Measurements from ENCODE around the gene FGR. TPM values are rescaled to one million over a fixed set of nuclear protein-coding genes. Genes with fewer than 3 reads are reported as not detected.

Gene FGR
- total and polyA plus RNA-seq, 2 experiments from 2014 or later: not detected

- WGBS, 2 experiments (ENCODE audit: low coverage in 1 of 2, low lambda C conversion rate in 2 of 2, missing lambda C conversion rate in 2 of 2): 70 to 81% methylated on average over 4 of the region's 4 CpGs
- DNase-seq: no peak
- Histone ChIP-seq H3K27me3 (replicated peaks; ENCODE audit: insufficient read depth) (no peaks in the 10 kb centered on the region), H3K9me3 (ENCODE audit: low read depth) (no peaks in the 10 kb centered on the region), H3F3A (ENCODE audit: insufficient read depth) (no peaks in the 10 kb centered on the region), H3K4me3 (no peak overlapping the region), H2AFZ (no peak overlapping the region), H3K4me1 (ENCODE audit: insufficient read depth) (peaks cover 62% of the 10 kb centered on the region), H3K4me2 (ENCODE audit: unreplicated experiment) (no peak overlapping the region), H3K36me3 (ENCODE audit: low read depth) (no peaks in the 10 kb centered on the region), H3K9me2 (ENCODE audit: insufficient read depth) (no peaks in the 10 kb centered on the region), H3K9ac (no peak overlapping the region), H3K79me2 (ENCODE audit: insufficient read depth) (peaks cover 99% of the 10 kb centered on the region), H4K20me1 (ENCODE audit: insufficient read depth) (no peaks in the 10 kb centered on the region), H3K27ac (no peak overlapping the region)
- TF ChIP-seq EZH2phosphoT487 (IDR thresholded peaks at IDR 0.05; ENCODE audit: insufficient read depth, low read depth) (no peak), EZH2 (IDR thresholded peaks at IDR 0.05; ENCODE audit: insufficient read depth, poor library complexity, severe bottlenecking) (no peak)
- in situ Hi-C loops (cut with MboI): no loop called here
Observed at GRCh38 chr1:27596986-27597385, 38.0 kb downstream of the FGR start.

- peaks cover 62% of the 10 kb centered on the region for H3K4me1 ChIP-seq (ENCODE audit: insufficient read depth)
- no peak overlapping the region for H3K4me3 ChIP-seq
- no peaks in the 10 kb centered on the region for H3K36me3 ChIP-seq (ENCODE audit: low read depth)
- no peak overlapping the region for H3K27ac ChIP-seq
- no peaks in the 10 kb centered on the region for H3K27me3 ChIP-seq (replicated peaks; ENCODE audit: insufficient read depth)
- no peaks in the 10 kb centered on the region for H3K9me3 ChIP-seq (ENCODE audit: low read depth)
- H3K79me2 ChIP-seq (ENCODE audit: insufficient read depth): peaks cover 99% of the 10 kb centered on the region
- no peaks in the 10 kb centered on the region for H3F3A ChIP-seq (ENCODE audit: insufficient read depth)
- peak overlapping the region; percentile 14 for H3K4me2 ChIP-seq (ENCODE audit: unreplicated experiment)
- no peak for DNase-seq
- no peaks in the 10 kb centered on the region for H3K9me2 ChIP-seq (ENCODE audit: insufficient read depth)
- H3K9ac ChIP-seq: 0 out of 2 replicates have a peak overlapping the region, but pooled peaks have one; percentile 15
- no peaks in the 10 kb centered on the region for H4K20me1 ChIP-seq (ENCODE audit: insufficient read depth)
- H2AFZ ChIP-seq: no peak overlapping the region
- 40 to 42% methylated on average over 9 of the region's 9 CpGs for WGBS, 2 experiments (ENCODE audit: low coverage in 1 of 2, low lambda C conversion rate in 2 of 2, missing lambda C conversion rate in 2 of 2)
- in situ Hi-C loops (cut with MboI): no loop called here
- TF ChIP-seq EZH2 (IDR thresholded peaks at IDR 0.05; ENCODE audit: insufficient read depth, poor library complexity, severe bottlenecking) (no peak), EZH2phosphoT487 (IDR thresholded peaks at IDR 0.05; ENCODE audit: insufficient read depth, low read depth) (no peak)
Observed at GRCh38 chr1:27596261-27596660, 38.7 kb downstream of the FGR start.

- TF ChIP-seq EZH2 (IDR thresholded peaks at IDR 0.05; ENCODE audit: insufficient read depth, poor library complexity, severe bottlenecking) (no peak), EZH2phosphoT487 (IDR thresholded peaks at IDR 0.05; ENCODE audit: insufficient read depth, low read depth) (no peak)
- no peak for DNase-seq
- in situ Hi-C loops (cut with MboI): no loop called here
- no peak overlapping the region for H3K4me3 ChIP-seq
- no peaks in the 10 kb centered on the region for H3K27me3 ChIP-seq (replicated peaks; ENCODE audit: insufficient read depth)
- H3K27ac ChIP-seq: peak overlapping the region; percentile 67
- no peaks in the 10 kb centered on the region for H3K9me3 ChIP-seq (ENCODE audit: low read depth)
- H3F3A ChIP-seq (ENCODE audit: insufficient read depth): no peaks in the 10 kb centered on the region
- H4K20me1 ChIP-seq (ENCODE audit: insufficient read depth): no peaks in the 10 kb centered on the region
- peak overlapping the region; percentile 57 for H3K4me2 ChIP-seq (ENCODE audit: unreplicated experiment)
- H3K9me2 ChIP-seq (ENCODE audit: insufficient read depth): no peaks in the 10 kb centered on the region
- H3K9ac ChIP-seq: peak overlapping the region; percentile 25; the same call in 1 of the 2 replicates
- H3K36me3 ChIP-seq (ENCODE audit: low read depth): no peaks in the 10 kb centered on the region
- no peak overlapping the region for H2AFZ ChIP-seq
- peaks cover 99% of the 10 kb centered on the region for H3K79me2 ChIP-seq (ENCODE audit: insufficient read depth)
- WGBS, 2 experiments (ENCODE audit: low coverage in 1 of 2, low lambda C conversion rate in 2 of 2, missing lambda C conversion rate in 2 of 2): 67 to 70% methylated on average over 5 of the region's 5 CpGs
- peaks cover 64% of the 10 kb centered on the region for H3K4me1 ChIP-seq (ENCODE audit: insufficient read depth)
Observed at GRCh38 chr1:27595597-27595996, 39.4 kb downstream of the FGR start.

- Histone ChIP-seq H3K4me2 (ENCODE audit: unreplicated experiment) (peak overlapping the region; percentile 57), H3K27ac (peak overlapping the region; percentile 67), H2AFZ (no peak overlapping the region), H3K9me2 (ENCODE audit: insufficient read depth) (no peaks in the 10 kb centered on the region), H3K79me2 (ENCODE audit: insufficient read depth) (peaks cover 99% of the 10 kb centered on the region), H3K4me1 (ENCODE audit: insufficient read depth) (peaks cover 67% of the 10 kb centered on the region), H3K4me3 (0 out of 2 replicates have a peak overlapping the region, but pooled peaks have one; percentile 7), H3K27me3 (replicated peaks; ENCODE audit: insufficient read depth) (no peaks in the 10 kb centered on the region), H4K20me1 (ENCODE audit: insufficient read depth) (no peaks in the 10 kb centered on the region), H3K9ac (peak overlapping the region; percentile 25), H3K9me3 (ENCODE audit: low read depth) (no peaks in the 10 kb centered on the region), H3K36me3 (ENCODE audit: low read depth) (no peaks in the 10 kb centered on the region), H3F3A (ENCODE audit: insufficient read depth) (no peaks in the 10 kb centered on the region)
- WGBS, 2 experiments (ENCODE audit: low coverage in 1 of 2, low lambda C conversion rate in 2 of 2, missing lambda C conversion rate in 2 of 2): 37 to 38% methylated on average over 17 of the region's 17 CpGs
- DNase-seq: peak; percentile 72
- TF ChIP-seq EZH2 (IDR thresholded peaks at IDR 0.05; ENCODE audit: insufficient read depth, poor library complexity, severe bottlenecking) (no peak), EZH2phosphoT487 (IDR thresholded peaks at IDR 0.05; ENCODE audit: insufficient read depth, low read depth) (no peak)
- in situ Hi-C loops (cut with MboI): no loop called here
Observed at GRCh38 chr1:27594564-27595510, 40.1 kb downstream of the FGR start.

Measured in GM23248 (cell line).